ENCODE data around the gene NOB1. TPM values are rescaled to one million over a fixed set of nuclear protein-coding genes. Genes with fewer than 3 reads are reported as not detected.
A peak's percentile ranks its signal among the peaks of the same experiment; 100 is the strongest.

The NOB1 gene
- polyA plus RNA-seq (2011; rRNA removed) (120 and 134 TPM in 2 replicates), polyA plus RNA-seq (2017; fragmentation: RNase III; extraction: RNeasy Plus Mini Kit Qiagen cat#74134 plus additional on column Dnase treatment) (111 to 123 TPM (median 116 TPM) in 3 replicates), polyA minus RNA-seq (2011; rRNA and poly(A)+ RNA removed) (93.6 and 122 TPM in 2 replicates)
- 164 and 165 TPM in 2 replicates for polyA plus RNA-seq (2012; cell fraction: cytosol; rRNA removed)
- polyA plus RNA-seq (2012; cell fraction: nucleus; rRNA removed), result 135 and 142 TPM in 2 replicates

DNA sequence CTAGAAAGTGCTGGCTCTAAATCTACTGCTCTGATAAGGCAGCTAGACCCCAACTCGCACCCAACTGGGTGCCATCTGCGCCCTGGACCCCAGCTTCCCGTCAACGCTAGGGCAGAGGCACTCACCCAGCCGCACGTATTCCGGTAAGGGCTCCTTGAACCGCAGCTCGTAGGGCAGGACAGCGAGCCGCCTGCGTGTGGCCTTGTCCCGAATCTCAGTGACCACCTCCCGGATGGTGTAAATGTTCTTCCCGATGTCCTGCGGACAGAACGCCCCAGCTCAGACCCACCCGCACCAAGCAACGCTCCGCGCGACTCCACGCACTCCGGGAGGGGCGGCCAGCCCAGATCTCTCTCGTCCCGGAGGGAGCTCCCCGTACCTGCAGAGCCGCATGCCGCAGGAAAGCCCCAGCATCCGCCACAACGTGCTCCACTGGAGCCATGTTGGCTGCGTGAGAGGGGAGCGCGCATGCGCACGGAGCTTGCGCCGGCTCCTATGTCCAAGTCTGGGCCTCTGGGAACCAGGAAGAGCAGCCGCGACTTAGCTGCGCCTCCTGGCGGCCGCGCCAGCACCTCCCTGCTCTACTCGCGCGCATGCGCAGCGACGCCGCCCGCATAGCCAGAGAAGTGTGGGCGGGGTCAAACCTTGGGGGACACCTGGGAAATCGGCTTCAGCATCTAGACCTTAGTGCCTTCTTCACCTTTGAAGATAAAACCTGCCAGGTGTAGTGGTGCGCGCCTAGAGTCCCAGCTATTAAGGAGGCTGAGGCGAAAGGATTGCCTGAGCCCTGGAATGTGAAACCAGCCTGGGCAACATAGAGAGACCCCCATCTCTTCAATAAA is at the start of gene NOB1:
TSS of gene NOB1 (minus strand) at position 458 of the 842 bp plus-strand sequence. CDS start at position 442, 16 bp downstream.
- H3K9me3 ChIP-seq, result no peaks in the 10 kb centered on the region
- FAIRE-seq (no peak), DNase-seq (ENCODE audit: low read depth in 1 of 2, low spot score in 1 of 2) (peak; percentile 88 to 98), ATAC-seq (peak; percentile 98)
- peak within 1 kb of the TSS; percentile 81 for H3K4me2 ChIP-seq
- ChIA-PET POLR2A (interaction anchor here (0.5 to 2.3 kb wide), 12 partner anchors 8 to 726 kb away, joined by 3 to 59 read pairs (median 5); partner anchors contain the start of genes NQO1 and WWP2), CTCF (interaction anchor here (0.6 to 7.8 kb wide), 28 partner anchors 9 to 367 kb away, joined by 3 to 160 read pairs (median 5); partner anchors contain the start of genes NQO1 and WWP2)
- H3K4me3 ChIP-seq, result peak within 1 kb of the TSS; percentile 85
- peak within 1 kb of the TSS; percentile 82 to 94 for H3K27ac ChIP-seq
- WGBS (ENCODE audit: missing lambda C conversion rate), result 2% methylated on average over 11 of the region's 58 CpGs
- H3K4me1 ChIP-seq, result peaks cover 18% of the 10 kb centered on the region; the same call in 2 of the 3 replicates
- TF ChIP-seq JUN (IDR thresholded peaks at IDR 0.05) (peak; percentile 67 to 91; a peak in 4 of 5 replicates), SREBF2 (IDR thresholded peaks at IDR 0.05) (no peak), EP300 (IDR thresholded peaks at IDR 0.05) (no peak), POLR2A (IDR thresholded peaks at IDR 0.05; ENCODE audit: low read length) (peak; percentile 97), KDM5A (IDR thresholded peaks at IDR 0.05) (peak; percentile 91; the same call in 1 of the 2 replicates), JUNB (IDR thresholded peaks at IDR 0.05) (no peak), GATA3 (IDR thresholded peaks at IDR 0.05; ENCODE audit: borderline replicate concordance) (peak; percentile 24; the same call in 1 of the 2 replicates), HDAC2 (IDR thresholded peaks at IDR 0.05) (no peak), MYC (IDR thresholded peaks at IDR 0.05; ENCODE audit: borderline replicate concordance, low read length) (peak; percentile 97), PHF8 (IDR thresholded peaks at IDR 0.05; ENCODE audit: borderline replicate concordance, low read depth) (0 out of 2 replicates have a peak, but pooled peaks have one; percentile 38), RARB (CRISPR knock-in tag; IDR thresholded peaks at IDR 0.05) (no peak), SMC3 (IDR thresholded peaks at IDR 0.05) (peak; percentile 99), ZFP36 (IDR thresholded peaks at IDR 0.05; ENCODE audit: borderline replicate concordance, partially characterized antibody) (no peak), HOXB13 (CRISPR knock-in tag; IDR thresholded peaks at IDR 0.05; ENCODE audit: low read depth) (no peak), RAD21 (conservative IDR thresholded peaks at IDR 0.05 in 1 of 2, IDR thresholded peaks at IDR 0.05 in 1 of 2) (peak; percentile 87 to 95), CHD4 (IDR thresholded peaks at IDR 0.05; ENCODE audit: borderline replicate concordance) (no peak)
- TF ChIP-seq, protein P1, sequence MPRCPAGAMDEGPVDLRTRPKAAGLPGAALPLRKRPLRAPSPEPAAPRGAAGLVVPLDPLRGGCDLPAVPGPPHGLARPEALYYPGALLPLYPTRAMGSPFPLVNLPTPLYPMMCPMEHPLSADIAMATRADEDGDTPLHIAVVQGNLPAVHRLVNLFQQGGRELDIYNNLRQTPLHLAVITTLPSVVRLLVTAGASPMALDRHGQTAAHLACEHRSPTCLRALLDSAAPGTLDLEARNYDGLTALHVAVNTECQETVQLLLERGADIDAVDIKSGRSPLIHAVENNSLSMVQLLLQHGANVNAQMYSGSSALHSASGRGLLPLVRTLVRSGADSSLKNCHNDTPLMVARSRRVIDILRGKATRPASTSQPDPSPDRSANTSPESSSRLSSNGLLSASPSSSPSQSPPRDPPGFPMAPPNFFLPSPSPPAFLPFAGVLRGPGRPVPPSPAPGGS (IDR thresholded peaks at IDR 0.05), result peak; percentile 77; the same call in 2 of the 3 replicates
- TF ChIP-seq, protein P2, sequence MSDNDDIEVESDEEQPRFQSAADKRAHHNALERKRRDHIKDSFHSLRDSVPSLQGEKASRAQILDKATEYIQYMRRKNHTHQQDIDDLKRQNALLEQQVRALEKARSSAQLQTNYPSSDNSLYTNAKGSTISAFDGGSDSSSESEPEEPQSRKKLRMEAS (IDR thresholded peaks at IDR 0.05), result peak; percentile 97
- TF ChIP-seq, protein P3, sequence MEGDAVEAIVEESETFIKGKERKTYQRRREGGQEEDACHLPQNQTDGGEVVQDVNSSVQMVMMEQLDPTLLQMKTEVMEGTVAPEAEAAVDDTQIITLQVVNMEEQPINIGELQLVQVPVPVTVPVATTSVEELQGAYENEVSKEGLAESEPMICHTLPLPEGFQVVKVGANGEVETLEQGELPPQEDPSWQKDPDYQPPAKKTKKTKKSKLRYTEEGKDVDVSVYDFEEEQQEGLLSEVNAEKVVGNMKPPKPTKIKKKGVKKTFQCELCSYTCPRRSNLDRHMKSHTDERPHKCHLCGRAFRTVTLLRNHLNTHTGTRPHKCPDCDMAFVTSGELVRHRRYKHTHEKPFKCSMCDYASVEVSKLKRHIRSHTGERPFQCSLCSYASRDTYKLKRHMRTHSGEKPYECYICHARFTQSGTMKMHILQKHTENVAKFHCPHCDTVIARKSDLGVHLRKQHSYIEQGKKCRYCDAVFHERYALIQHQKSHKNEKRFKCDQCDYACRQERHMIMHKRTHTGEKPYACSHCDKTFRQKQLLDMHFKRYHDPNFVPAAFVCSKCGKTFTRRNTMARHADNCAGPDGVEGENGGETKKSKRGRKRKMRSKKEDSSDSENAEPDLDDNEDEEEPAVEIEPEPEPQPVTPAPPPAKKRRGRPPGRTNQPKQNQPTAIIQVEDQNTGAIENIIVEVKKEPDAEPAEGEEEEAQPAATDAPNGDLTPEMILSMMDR (IDR thresholded peaks at IDR 0.05), result peak; percentile 95

DNA sequence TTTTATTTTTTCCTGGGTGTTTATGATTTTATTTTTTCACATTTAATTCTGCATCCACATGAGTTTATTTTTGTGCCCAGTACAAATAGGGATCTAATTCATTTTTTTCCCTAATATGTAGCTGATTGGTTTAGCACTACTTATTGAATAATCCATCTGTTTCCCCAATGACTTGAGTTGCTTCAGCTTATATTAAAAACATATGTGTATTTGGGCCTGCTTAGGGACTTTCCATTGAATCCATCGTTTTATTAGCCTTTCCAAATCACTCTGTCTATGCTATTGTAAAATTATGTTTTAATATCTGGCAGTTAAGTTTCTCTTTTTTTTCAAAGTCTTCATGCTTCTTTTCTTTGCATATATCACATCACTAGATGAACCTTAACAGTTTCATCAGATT is 49.6 kb upstream of the NOB1 start:
- no peak overlapping the region for H3K4me3 ChIP-seq
- 55% methylated on average over 1 of the region's 1 CpG for WGBS (ENCODE audit: missing lambda C conversion rate)
- no peak for FAIRE-seq
- H3K9me3 ChIP-seq, result no peaks in the 10 kb centered on the region
- ChIA-PET POLR2A (no interaction called here), CTCF (interaction anchor here (0.7 kb wide), 1 partner anchor 122 kb away, joined by 3 read pairs; no protein-coding TSS in a partner anchor)
- H3K27ac ChIP-seq, result no peak overlapping the region
- DNase-seq (ENCODE audit: low read depth in 1 of 2, low spot score in 1 of 2), result no peak
- TF ChIP-seq HEYL (CRISPR knock-in tag; IDR thresholded peaks at IDR 0.05) (no peak), CHD4 (IDR thresholded peaks at IDR 0.05; ENCODE audit: borderline replicate concordance) (no peak), ESRRA (IDR thresholded peaks at IDR 0.05; ENCODE audit: borderline replicate concordance, low read length) (no peak), PHF8 (IDR thresholded peaks at IDR 0.05; ENCODE audit: borderline replicate concordance, low read depth) (no peak), CBX2 (IDR thresholded peaks at IDR 0.05; ENCODE audit: borderline replicate concordance, low read depth) (no peak), POLR2A (IDR thresholded peaks at IDR 0.05; ENCODE audit: low read length) (no peak), NR3C1 (IDR thresholded peaks at IDR 0.05) (no peak), CEBPB (IDR thresholded peaks at IDR 0.05) (no peak), MYC (IDR thresholded peaks at IDR 0.05; ENCODE audit: borderline replicate concordance, low read length) (no peak), HDAC2 (IDR thresholded peaks at IDR 0.05) (no peak)
- TF ChIP-seq, protein P4, sequence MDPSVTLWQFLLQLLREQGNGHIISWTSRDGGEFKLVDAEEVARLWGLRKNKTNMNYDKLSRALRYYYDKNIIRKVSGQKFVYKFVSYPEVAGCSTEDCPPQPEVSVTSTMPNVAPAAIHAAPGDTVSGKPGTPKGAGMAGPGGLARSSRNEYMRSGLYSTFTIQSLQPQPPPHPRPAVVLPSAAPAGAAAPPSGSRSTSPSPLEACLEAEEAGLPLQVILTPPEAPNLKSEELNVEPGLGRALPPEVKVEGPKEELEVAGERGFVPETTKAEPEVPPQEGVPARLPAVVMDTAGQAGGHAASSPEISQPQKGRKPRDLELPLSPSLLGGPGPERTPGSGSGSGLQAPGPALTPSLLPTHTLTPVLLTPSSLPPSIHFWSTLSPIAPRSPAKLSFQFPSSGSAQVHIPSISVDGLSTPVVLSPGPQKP (IDR thresholded peaks at IDR 0.05; ENCODE audit: low read depth, low read length), result no peak
- H3K4me1 ChIP-seq, result no peaks in the 10 kb centered on the region
- H3K4me2 ChIP-seq, result no peak overlapping the region
- ATAC-seq, result no peak
